AG09309 (cell line): ENCODE data around the gene PSME3IP1.

ENCODE experiments used
- DNase-seq: peaks from one replicate; pipeline ENCODE4 v3.0.0-alpha.2; 2010; ENCODE audit warnings: low read depth
- H3K4me3 ChIP-seq: 2 replicates; pipeline ENCODE4 v1.5.1; 2011; ENCODE audit warnings: mild to moderate bottlenecking, low read depth, low read length, moderate library complexity; ENCODE audit not compliant: control insufficient read depth
- CTCF ChIP-seq: IDR thresholded peaks from 2 replicates; pipeline ENCODE4 v1.5.1; 2011; ENCODE audit warnings: mild to moderate bottlenecking, low read depth, low read length, inconsistent platforms; ENCODE audit not compliant: insufficient read depth, control insufficient read depth; ENCODE audit errors: missing control alignments

The PSME3IP1 gene

GRCh38 chr16:57115514-57116182, 70.2 kb downstream of the PSME3IP1 start:
- no peak overlapping the region for H3K4me3 ChIP-seq
- no peak for TF ChIP-seq CTCF

GRCh38 chr16:57115168-57115513, 70.7 kb downstream of the PSME3IP1 start:
- DNase-seq, result no peak
- no peak overlapping the region for H3K4me3 ChIP-seq
- no peak for TF ChIP-seq CTCF

More at GRCh38 chr16:57115514-57116182, 70.2 kb downstream of the PSME3IP1 start:
- no peak for DNase-seq

GRCh38 chr16:57113664-57114063, 72.2 kb downstream of the PSME3IP1 start:
- no peak for DNase-seq
- TF ChIP-seq CTCF, result no peak
- no peak overlapping the region for H3K4me3 ChIP-seq

- no peak for DNase-seq
Measured at GRCh38 chr16:57113042-57113453, 72.8 kb downstream of the PSME3IP1 start.

GRCh38 chr16:57112403-57113041, 73.3 kb downstream of the PSME3IP1 start:
- no peak for DNase-seq
- TF ChIP-seq CTCF, result no peak
- no peak overlapping the region for H3K4me3 ChIP-seq

More at GRCh38 chr16:57113042-57113453, 72.8 kb downstream of the PSME3IP1 start:
- H3K4me3 ChIP-seq, result no peak overlapping the region
- TF ChIP-seq CTCF, result no peak

GRCh38 chr16:57111420-57111819, 74.4 kb downstream of the PSME3IP1 start:
- no peak overlapping the region for H3K4me3 ChIP-seq
- TF ChIP-seq CTCF, result no peak
- DNase-seq, result no peak
